H9 (cell line): ENCODE data around the gene SLC16A11. TPM values are rescaled to one million over a fixed set of nuclear protein-coding genes. Genes with fewer than 3 reads are reported as not detected.
A peak's percentile ranks its signal among the peaks of the same experiment; 100 is the strongest.

Source experiments
- DNase-seq: peaks from one replicate; pipeline ENCODE4 v3.0.0-alpha.2; 2017
- H2AFZ ChIP-seq: one replicate; pipeline ENCODE4 v1.6.1; 2013; ENCODE audit warnings: mild to moderate bottlenecking, low read length, control low read depth, moderate library complexity
- H2AK5ac ChIP-seq: 2 replicates; pipeline ENCODE4 v1.6.1; 2013; ENCODE audit warnings: low read length, control low read depth, mixed read lengths; ENCODE audit not compliant: insufficient read length
- H2BK120ac ChIP-seq: one replicate; pipeline ENCODE4 v1.6.1; 2013; ENCODE audit warnings: low read depth, mild to moderate bottlenecking, low read length, control low read depth, inconsistent platforms; ENCODE audit not compliant: poor library complexity, severe bottlenecking
- H2BK12ac ChIP-seq: 2 replicates; pipeline ENCODE4 v1.6.1; 2013; ENCODE audit warnings: low read length, control low read depth, mixed read lengths, low read depth; ENCODE audit not compliant: insufficient read length
- H2BK15ac ChIP-seq: 2 replicates; pipeline ENCODE4 v1.6.1; 2013; ENCODE audit warnings: low read depth, low read length, control low read depth
- H2BK20ac ChIP-seq: one replicate; pipeline ENCODE4 v1.6.1; 2013; ENCODE audit warnings: low read depth, mild to moderate bottlenecking, low read length, control low read depth, inconsistent platforms; ENCODE audit not compliant: poor library complexity, severe bottlenecking
- H2BK5ac ChIP-seq: 2 replicates; pipeline ENCODE4 v1.6.1; 2013; ENCODE audit warnings: low read length, control low read depth, mixed read lengths; ENCODE audit not compliant: insufficient read length
- H3K14ac ChIP-seq: 2 replicates; pipeline ENCODE4 v1.6.1; 2013; ENCODE audit warnings: low read length, control low read depth; ENCODE audit not compliant: insufficient read depth
- H3K18ac ChIP-seq: 2 replicates; pipeline ENCODE4 v1.6.1; 2013; ENCODE audit warnings: low read depth, mild to moderate bottlenecking, mixed read lengths, low read length, control low read depth; ENCODE audit not compliant: insufficient read length
- H3K23ac ChIP-seq: 2 replicates; pipeline ENCODE4 v1.6.1; 2013; ENCODE audit warnings: low read length, control low read depth, mixed read lengths, low read depth; ENCODE audit not compliant: insufficient read length
- H3K23me2 ChIP-seq: 2 replicates; pipeline ENCODE4 v1.6.1; 2013; ENCODE audit warnings: low read depth, mild to moderate bottlenecking, mixed read lengths, low read length, control low read depth; ENCODE audit not compliant: insufficient read length, poor library complexity, severe bottlenecking
- H3K27ac ChIP-seq: 2 replicates; pipeline ENCODE4 v1.5.1; 2013; ENCODE audit warnings: low read length, control low read depth, mixed read lengths, low read depth; ENCODE audit not compliant: insufficient read length
- H3K27me3 ChIP-seq: 2 replicates; pipeline ENCODE4 v1.6.1; 2013; ENCODE audit warnings: low read length, control low read depth, inconsistent platforms; ENCODE audit not compliant: insufficient read depth
- H3K4ac ChIP-seq: 2 replicates; pipeline ENCODE4 v1.6.1; 2013; ENCODE audit warnings: low read depth, mild to moderate bottlenecking, control low read depth, inconsistent platforms, low read length, moderate library complexity
- H3K4me1 ChIP-seq: 2 replicates; pipeline ENCODE4 v1.6.1; 2013; ENCODE audit warnings: low read length, control low read depth, inconsistent platforms; ENCODE audit not compliant: insufficient read depth
- H3K4me2 ChIP-seq: 2 replicates; pipeline ENCODE4 v1.6.1; 2013; ENCODE audit warnings: low read length, control low read depth, mixed read lengths; ENCODE audit not compliant: insufficient read length, insufficient read depth
- H3K56ac ChIP-seq: 2 replicates; pipeline ENCODE4 v1.6.1; 2013; ENCODE audit warnings: low read depth, mild to moderate bottlenecking, mixed read lengths, low read length, control low read depth; ENCODE audit not compliant: insufficient read length
- H3K79me1 ChIP-seq: 2 replicates; pipeline ENCODE4 v1.6.1; 2013; ENCODE audit warnings: low read depth, mild to moderate bottlenecking, moderate library complexity, low read length, control low read depth, inconsistent platforms; ENCODE audit not compliant: insufficient read depth, poor library complexity, severe bottlenecking
- H3K79me2 ChIP-seq: 2 replicates; pipeline ENCODE4 v1.6.1; 2013; ENCODE audit warnings: low read length, control low read depth, inconsistent platforms; ENCODE audit not compliant: insufficient read depth
- H3K9ac ChIP-seq: 2 replicates; pipeline ENCODE4 v1.6.1; 2013; ENCODE audit warnings: low read length, control low read depth, mixed read lengths; ENCODE audit not compliant: insufficient read length; ENCODE audit errors: extremely low read depth
- H3K9me3 ChIP-seq: one replicate; pipeline ENCODE4 v1.6.1; 2013; ENCODE audit warnings: low read depth, low read length, inconsistent platforms; ENCODE audit not compliant: control insufficient read depth
- H3T11ph ChIP-seq: one replicate; pipeline ENCODE4 v1.6.1; 2013; ENCODE audit warnings: mild to moderate bottlenecking, low read length, control low read depth, inconsistent platforms
- H4K20me1 ChIP-seq: one replicate; pipeline ENCODE4 v1.6.1; 2013; ENCODE audit not compliant: control insufficient read depth, insufficient read length, insufficient read depth
- H4K5ac ChIP-seq: 2 replicates; pipeline ENCODE4 v1.6.1; 2013; ENCODE audit warnings: low read depth, mild to moderate bottlenecking, mixed read lengths, low read length, control low read depth; ENCODE audit not compliant: insufficient read length
- H4K8ac ChIP-seq: replicated peaks from 2 replicates; pipeline ENCODE4 v1.6.1; 2013; ENCODE audit warnings: low read length, control low read depth, mixed read lengths, low read depth; ENCODE audit not compliant: insufficient read length
- H4K91ac ChIP-seq: 2 replicates; pipeline ENCODE4 v1.6.1; 2013; ENCODE audit warnings: low read depth, mild to moderate bottlenecking, moderate library complexity, mixed read lengths, low read length, control low read depth; ENCODE audit not compliant: insufficient read length
- H3K27ac Mint-ChIP-seq, 3 experiments: 2 replicates in 2 of 3; 3 replicates in 1 of 3; pipeline ENCODE4 v1.8.0; 2020 to 2021; ENCODE audit warnings: mixed read lengths in 3 of 3, mild to moderate bottlenecking in 1 of 3, moderate library complexity in 1 of 3
- H3K27me3 Mint-ChIP-seq: 2 replicates; pipeline ENCODE4 v1.8.0; 2021; ENCODE audit warnings: low read depth, mild to moderate bottlenecking, moderate library complexity, mixed read lengths
- H3K36me3 Mint-ChIP-seq, 3 experiments: 2 replicates in 2 of 3; 3 replicates in 1 of 3; pipeline ENCODE4 v1.8.0; 2020 to 2021; ENCODE audit warnings: low read depth in 3 of 3, mixed read lengths in 3 of 3; ENCODE audit not compliant: insufficient read depth in 1 of 3
- H3K4me1 Mint-ChIP-seq, 2 experiments: 2 replicates each; pipeline ENCODE4 v1.8.0; 2020; ENCODE audit warnings: mixed read lengths in 2 of 2
- H3K4me3 Mint-ChIP-seq, 2 experiments: 2 replicates in 1 of 2; 3 replicates in 1 of 2; pipeline ENCODE4 v1.8.0; 2020 to 2021; ENCODE audit warnings: mild to moderate bottlenecking in 2 of 2, mixed read lengths in 2 of 2, moderate library complexity in 1 of 2
- H3K9me3 Mint-ChIP-seq, 2 experiments: 2 replicates in 1 of 2; 3 replicates in 1 of 2; pipeline ENCODE4 v1.8.0; 2020; ENCODE audit warnings: mild to moderate bottlenecking in 2 of 2, mixed read lengths in 2 of 2, moderate library complexity in 1 of 2
- WGBS: extraction: QIAGEN DNeasy Blood & Tissue Kit; methylation state at CpG from one replicate; pipeline ENCODE4 v1.1.7; 2013; ENCODE audit warnings: missing lambda C conversion rate, low lambda C conversion rate, mixed read lengths; ENCODE audit not compliant: insufficient read length; ENCODE audit errors: extremely low coverage; 5-methylcytosine and 5-hydroxymethylcytosine counted together
- total RNA-seq: library from RNA; stranded (reverse); gene quantifications from 2 replicates; pipeline ENCODE4 v1.2.1, GENCODE V29; 2021
- TF ChIP-seq, protein P1 (sequence below): fragments of 200-600 bp; sonication (generic); conservative IDR thresholded peaks from 3 replicates; pipeline ENCODE4 v1.8.0; 2021; ENCODE audit warnings: antibody characterized with exemption, mild to moderate bottlenecking

The SLC16A11 gene
- total RNA-seq, 1 experiment from 2014 or later: 0.13 TPM

DNA sequence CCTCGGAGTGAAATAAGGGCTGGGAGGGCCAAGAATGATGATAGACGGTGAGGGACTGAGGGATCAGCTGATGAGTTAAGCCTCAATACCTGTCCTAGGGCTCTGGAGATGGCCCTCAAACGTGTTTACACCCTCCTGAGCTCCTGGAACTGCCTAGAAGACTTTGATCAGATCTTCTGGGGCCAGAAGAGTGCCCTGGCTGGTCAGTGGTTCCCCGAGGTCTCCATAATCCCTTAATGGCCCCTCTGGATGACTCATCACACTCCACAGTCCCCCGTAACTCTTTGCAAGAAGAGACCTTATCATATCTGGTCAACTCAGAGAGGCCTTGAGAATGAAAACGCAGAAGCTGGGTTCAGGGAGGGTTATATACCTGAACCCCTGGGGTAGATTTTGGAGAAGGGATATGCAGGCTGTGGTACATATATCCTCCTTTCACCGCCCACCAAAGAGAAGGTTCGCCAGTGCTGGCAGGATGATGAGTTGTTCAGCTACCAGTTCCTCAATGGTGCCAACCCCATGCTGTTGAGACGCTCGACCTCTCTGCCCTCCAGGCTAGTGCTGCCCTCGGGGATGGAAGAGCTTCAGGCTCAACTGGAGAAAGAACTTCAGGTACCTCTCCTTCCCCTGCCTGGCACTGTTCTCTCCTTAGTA lies 44.9 kb downstream of the SLC16A11 start:
- Histone ChIP-seq H2BK20ac (no peak overlapping the region), H4K20me1 (no peaks in the 10 kb centered on the region), H3K9me3 (no peaks in the 10 kb centered on the region), H3K9ac (no peak overlapping the region), H3K27me3 (peaks cover 2% of the 10 kb centered on the region; the same call in 1 of the 2 replicates), H2BK120ac (no peak overlapping the region), H3T11ph (no peak overlapping the region), H3K79me1 (no peaks in the 10 kb centered on the region), H2AFZ (no peak overlapping the region), H2AK5ac (no peak overlapping the region), H3K4ac (no peak overlapping the region), H3K14ac (no peak overlapping the region), H3K23ac (no peak overlapping the region), H3K27ac (no peak overlapping the region), H4K5ac (no peak overlapping the region), H2BK5ac (no peak overlapping the region), H3K56ac (no peak overlapping the region), H2BK12ac (no peak overlapping the region), H3K79me2 (no peaks in the 10 kb centered on the region), H2BK15ac (no peak overlapping the region), H3K18ac (no peak overlapping the region), H3K4me1 (no peaks in the 10 kb centered on the region), H3K23me2 (peaks cover 8% of the 10 kb centered on the region), H3K4me2 (no peak overlapping the region), H4K91ac (no peak overlapping the region), H4K8ac (no peak overlapping the region)
- H3K27ac Mint-ChIP-seq: peak overlapping the region in 1 of 3 experiments; percentile 33; a peak in 1 of 7 replicates
- TF ChIP-seq, protein P1, sequence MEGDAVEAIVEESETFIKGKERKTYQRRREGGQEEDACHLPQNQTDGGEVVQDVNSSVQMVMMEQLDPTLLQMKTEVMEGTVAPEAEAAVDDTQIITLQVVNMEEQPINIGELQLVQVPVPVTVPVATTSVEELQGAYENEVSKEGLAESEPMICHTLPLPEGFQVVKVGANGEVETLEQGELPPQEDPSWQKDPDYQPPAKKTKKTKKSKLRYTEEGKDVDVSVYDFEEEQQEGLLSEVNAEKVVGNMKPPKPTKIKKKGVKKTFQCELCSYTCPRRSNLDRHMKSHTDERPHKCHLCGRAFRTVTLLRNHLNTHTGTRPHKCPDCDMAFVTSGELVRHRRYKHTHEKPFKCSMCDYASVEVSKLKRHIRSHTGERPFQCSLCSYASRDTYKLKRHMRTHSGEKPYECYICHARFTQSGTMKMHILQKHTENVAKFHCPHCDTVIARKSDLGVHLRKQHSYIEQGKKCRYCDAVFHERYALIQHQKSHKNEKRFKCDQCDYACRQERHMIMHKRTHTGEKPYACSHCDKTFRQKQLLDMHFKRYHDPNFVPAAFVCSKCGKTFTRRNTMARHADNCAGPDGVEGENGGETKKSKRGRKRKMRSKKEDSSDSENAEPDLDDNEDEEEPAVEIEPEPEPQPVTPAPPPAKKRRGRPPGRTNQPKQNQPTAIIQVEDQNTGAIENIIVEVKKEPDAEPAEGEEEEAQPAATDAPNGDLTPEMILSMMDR: no peak
- WGBS: no CpG with 5 or more reads among the region's 11 CpGs
- peaks cover 2 to 4% of the 10 kb centered on the region in 2 experiments; a peak in 3 of 4 replicates for H3K4me1 Mint-ChIP-seq
- H3K36me3 Mint-ChIP-seq: peaks cover 15 to 52% (median 24%) of the 10 kb centered on the region in 3 experiments; a peak in 6 of 7 replicates
- H3K27me3 Mint-ChIP-seq: peaks cover 29% of the 10 kb centered on the region
- H3K9me3 Mint-ChIP-seq: no peaks in the 10 kb centered on the region
- no peak overlapping the region for H3K4me3 Mint-ChIP-seq
- DNase-seq: no peak
